RWPE2 (cell line): ENCODE results near the gene TAC3.

ENCODE experiments used
- ATAC-seq: fragments of 200-7000 bp; cut with Tn5 transposase; 3 replicates; pipeline ENCODE4 v1.9.1; 2021; ENCODE audit warnings: low read depth
- DNase-seq: peaks from one replicate; pipeline ENCODE4 v3.0.0-alpha.2; 2020; ENCODE audit warnings: low spot score
- H3K27ac ChIP-seq: fragments of 450-650 bp; 2 replicates; pipeline ENCODE4 v1.5.1; 2017; ENCODE audit warnings: mild to moderate bottlenecking; ENCODE audit not compliant: poor library complexity, severe bottlenecking
- H3K27me3 ChIP-seq: fragments of 250-450 bp; sonication (Bioruptor Pico); 2 replicates; pipeline ENCODE4 v1.5.1; 2021; ENCODE audit warnings: mild to moderate bottlenecking, moderate library complexity; ENCODE audit not compliant: insufficient read depth, poor library complexity, severe bottlenecking
- H3K36me3 ChIP-seq: fragments of 250-450 bp; sonication (Bioruptor Pico); 2 replicates; pipeline ENCODE4 v1.5.1; 2020; ENCODE audit warnings: low read depth, mild to moderate bottlenecking, moderate library complexity
- H3K4me1 ChIP-seq: fragments of 250-450 bp; sonication (Bioruptor Pico); 2 replicates; pipeline ENCODE4 v1.5.1; 2021; ENCODE audit warnings: mild to moderate bottlenecking, moderate library complexity; ENCODE audit not compliant: insufficient read depth, poor library complexity, severe bottlenecking
- H3K4me3 ChIP-seq: fragments of 250-450 bp; sonication (Bioruptor Pico); 2 replicates; pipeline ENCODE4 v1.5.1; 2021; ENCODE audit warnings: mild to moderate bottlenecking, moderate library complexity; ENCODE audit not compliant: severe bottlenecking
- H3K9me3 ChIP-seq: fragments of 250-450 bp; sonication (Bioruptor Pico); 2 replicates; pipeline ENCODE4 v1.5.1; 2021; ENCODE audit warnings: mild to moderate bottlenecking, moderate library complexity; ENCODE audit not compliant: severe bottlenecking
- CTCF ChIP-seq: fragments of 450-650 bp; IDR thresholded peaks from one replicate; pipeline ENCODE4 v1.5.1; 2017; ENCODE audit warnings: mild to moderate bottlenecking, moderate library complexity; ENCODE audit not compliant: poor library complexity, severe bottlenecking

TAC3 gene

DNA sequence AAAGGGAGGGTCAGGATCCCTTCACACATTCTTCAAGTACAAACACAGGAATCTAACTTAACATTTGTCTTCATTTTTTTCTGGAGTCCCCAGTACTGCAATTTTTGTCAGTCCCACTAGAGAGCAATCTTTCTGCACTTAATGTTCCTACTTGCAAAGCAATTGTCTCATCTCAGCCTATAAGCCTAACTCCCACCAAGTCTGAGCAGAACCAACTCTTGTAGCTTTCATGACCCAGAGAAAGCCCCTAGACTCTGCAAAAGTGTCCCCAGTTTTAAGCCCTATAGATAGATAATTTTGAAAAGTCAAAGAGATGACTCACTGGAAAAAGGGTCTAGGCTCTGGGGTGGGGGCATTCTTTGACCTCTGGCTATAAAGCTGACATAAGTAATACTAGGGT, 8.2 kb downstream of the TAC3 start:
- H3K36me3 ChIP-seq, result peaks cover 16% of the 10 kb centered on the region
- H3K4me3 ChIP-seq, result no peak overlapping the region
- no peaks in the 10 kb centered on the region for H3K4me1 ChIP-seq
- DNase-seq (no peak), ATAC-seq (peak; percentile 48; the same call in 2 of the 3 replicates)
- TF ChIP-seq CTCF, result peak; percentile 81
- no peak overlapping the region for H3K27ac ChIP-seq
- H3K9me3 ChIP-seq, result no peaks in the 10 kb centered on the region
- H3K27me3 ChIP-seq, result no peaks in the 10 kb centered on the region

- Histone ChIP-seq H3K36me3 (peaks cover 27% of the 10 kb centered on the region), H3K4me3 (peak overlapping the region; percentile 93), H3K27ac (no peak overlapping the region), H3K4me1 (no peaks in the 10 kb centered on the region), H3K9me3 (no peaks in the 10 kb centered on the region), H3K27me3 (no peaks in the 10 kb centered on the region)
- DNase-seq, result no peak
- no peak for ATAC-seq
- peak; percentile 81 for TF ChIP-seq CTCF
These were observed 9.4 kb downstream of the TAC3 start for GRCh38 chr12:57006809-57007475.

GRCh38 chr12:57005980-57006808, 10.1 kb downstream of the TAC3 start, which contains the start of gene ZBTB39:
ZBTB39 (minus strand) TSS chr12:57006546; CDS start chr12:57004917, 1,629 bp downstream.
- ATAC-seq, result peak; percentile 73
- H3K4me3 ChIP-seq, result peak within 1 kb of the TSS; percentile 93
- no peaks in the 10 kb centered on the region for H3K9me3 ChIP-seq
- H3K27me3 ChIP-seq, result no peaks in the 10 kb centered on the region
- H3K4me1 ChIP-seq, result no peaks in the 10 kb centered on the region
- H3K27ac ChIP-seq, result peak within 1 kb of the TSS; percentile 14
- peak; percentile 95 for TF ChIP-seq CTCF
- peaks cover 31% of the 10 kb centered on the region for H3K36me3 ChIP-seq
- no peak for DNase-seq

DNA sequence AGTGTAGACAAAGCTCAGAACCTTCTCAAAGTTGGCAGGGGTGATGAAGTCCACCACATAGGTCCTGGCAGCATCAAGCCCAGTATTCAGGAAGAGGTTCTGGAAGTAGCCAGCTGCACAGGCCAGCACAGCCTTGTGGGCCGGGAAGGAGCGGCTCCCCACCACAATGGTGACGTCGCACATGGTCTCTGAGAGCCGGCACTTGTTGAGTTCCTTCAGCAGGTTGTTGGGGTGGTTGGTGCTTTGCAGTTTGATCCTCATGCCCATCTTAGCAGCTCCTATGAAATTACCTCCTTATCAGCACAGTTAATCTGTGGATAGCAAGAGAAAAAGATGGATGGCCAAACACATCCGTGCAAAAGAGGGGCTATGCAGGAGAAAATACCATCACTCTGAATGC, 11.7 kb downstream of the TAC3 start:
- Histone ChIP-seq H3K27ac (no peak overlapping the region), H3K4me3 (no peak overlapping the region), H3K36me3 (peaks cover 40% of the 10 kb centered on the region), H3K4me1 (no peaks in the 10 kb centered on the region), H3K9me3 (no peaks in the 10 kb centered on the region), H3K27me3 (no peaks in the 10 kb centered on the region)
- no peak for DNase-seq
- no peak for ATAC-seq
- no peak for TF ChIP-seq CTCF
